Measurements from ENCODE around the gene QSER1.
"Not testable (repeated sequence)": the region's sequence is repeated elsewhere in the genome, so short reads cannot be mapped to it uniquely, and the experiment has no call there.

- TF ChIP-seq CTCF (conservative IDR thresholded peaks at IDR 0.05; ENCODE audit: low read depth, low read length); EZH2 (IDR thresholded peaks at IDR 0.05; ENCODE audit: borderline replicate concordance, low read depth, low read length, poor library complexity, severe bottlenecking): not testable (repeated sequence)
Measured at GRCh38 chr11:32936178-32936577, 43.6 kb downstream of the QSER1 start.
